ENCODE results near the gene XKRX.

- TF ChIP-seq CTCF (conservative IDR thresholded peaks at IDR 0.05 in 1 of 2, IDR thresholded peaks at IDR 0.05 in 1 of 2; ENCODE audit: low read depth in 1 of 2, low read length in 2 of 2) (no peak), EZH2 (IDR thresholded peaks at IDR 0.05; ENCODE audit: low read length, missing control alignments) (no peak)
These were observed 7.0 kb upstream of the XKRX start for GRCh38 chrX:100935767-100936166.
